NCI-H774 (cell line): Measurements from ENCODE around the gene PCK1.

Experiments
- DNase-seq: peaks from one replicate; lab custom pipeline; 2025; lab: John Stamatoyannopoulos, UW

PCK1 gene

DNA sequence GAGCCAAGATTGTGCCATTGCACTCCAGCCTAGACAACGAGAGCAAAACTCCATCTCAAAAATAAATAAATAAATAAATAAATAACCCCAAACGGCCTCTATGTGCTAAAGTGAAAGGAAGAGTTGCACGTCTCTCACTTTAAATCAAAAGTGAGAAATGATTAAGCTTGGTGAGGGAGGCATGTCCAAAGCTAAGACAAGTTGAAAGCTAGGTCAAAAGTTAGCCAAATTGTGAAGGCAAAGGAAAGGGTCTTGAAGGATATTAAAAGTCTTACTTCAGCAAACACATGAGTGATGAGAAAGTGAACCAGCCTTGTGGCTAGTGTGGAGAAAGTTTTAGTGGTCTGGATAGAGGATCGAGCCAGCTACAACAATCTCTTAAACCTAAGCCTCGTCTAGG is 45.0 kb downstream of the PCK1 start:
- DNase-seq, result no peak

DNA sequence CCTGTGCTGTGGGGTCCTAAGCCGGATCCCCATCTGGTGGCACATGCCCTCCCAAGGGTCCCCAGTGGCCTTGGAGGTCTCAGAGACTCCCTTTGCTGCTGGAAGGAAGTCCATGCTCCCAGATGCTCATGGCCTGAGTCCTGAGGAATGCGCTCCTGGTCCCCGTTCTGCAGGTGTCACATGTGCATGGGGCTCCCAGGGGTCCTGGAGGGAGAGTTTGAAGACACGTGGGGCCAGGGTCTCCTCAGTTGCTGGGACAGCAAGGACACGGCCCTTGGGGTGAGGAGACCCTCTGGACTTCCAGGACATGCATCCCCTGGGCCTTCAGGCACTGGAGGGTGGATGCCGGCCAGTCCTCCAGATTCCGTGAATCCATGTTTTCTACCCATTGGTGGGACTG is 47.6 kb downstream of the PCK1 start:
- DNase-seq, result no peak

DNA sequence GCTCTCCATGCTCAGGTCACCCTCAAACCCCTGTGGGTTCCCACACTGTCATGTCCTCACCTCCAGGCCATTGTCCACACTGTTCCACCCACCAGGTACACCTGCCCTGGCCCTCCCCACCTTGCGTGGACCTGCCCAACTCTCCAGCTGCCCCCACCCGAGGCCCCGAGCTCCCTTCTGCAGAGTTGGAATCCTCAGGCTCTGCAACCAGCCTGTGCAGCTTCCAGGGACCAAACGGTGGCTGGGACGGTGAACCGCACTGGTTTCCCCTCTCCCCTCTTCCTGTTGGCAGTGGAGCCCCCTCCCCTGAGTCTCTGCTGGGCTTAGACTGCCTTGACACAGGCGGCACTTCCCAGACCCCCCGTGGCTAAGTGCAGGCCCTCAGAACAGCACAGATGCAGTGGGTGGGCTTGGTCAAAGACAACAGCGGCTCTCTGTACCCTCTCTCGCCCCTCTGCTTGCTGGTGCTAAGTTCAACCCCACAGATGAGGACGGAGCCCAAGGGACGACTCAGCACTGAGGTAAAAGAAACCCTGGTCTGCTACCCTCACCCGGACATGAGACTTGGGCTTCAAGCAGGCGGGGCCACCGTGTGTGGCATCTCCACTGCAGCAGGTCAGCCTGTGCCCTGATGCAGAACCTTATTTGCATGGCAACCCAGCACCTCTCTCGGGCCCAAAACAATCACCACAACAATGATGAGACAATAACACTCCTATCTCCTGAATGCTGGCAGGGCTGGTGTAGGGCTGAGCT is 48.4 kb downstream of the PCK1 start:
- no peak for DNase-seq

DNA sequence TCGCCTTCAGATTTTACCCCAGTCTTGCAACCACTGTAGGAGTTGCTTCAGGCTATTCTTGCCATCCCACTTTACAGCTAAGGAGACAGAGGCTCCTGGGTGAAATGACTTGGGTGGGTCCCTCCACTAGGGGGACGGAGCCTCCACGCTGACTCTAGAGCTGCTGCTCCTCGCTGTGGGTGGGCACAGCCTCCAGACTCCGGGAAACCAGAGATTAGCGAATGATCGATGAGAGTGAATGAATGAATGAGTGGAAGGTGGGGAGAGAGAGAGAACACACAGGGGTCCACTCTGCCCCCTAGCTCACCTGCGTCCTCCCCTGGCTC is 48.9 kb downstream of the PCK1 start:
- no peak for DNase-seq

DNA sequence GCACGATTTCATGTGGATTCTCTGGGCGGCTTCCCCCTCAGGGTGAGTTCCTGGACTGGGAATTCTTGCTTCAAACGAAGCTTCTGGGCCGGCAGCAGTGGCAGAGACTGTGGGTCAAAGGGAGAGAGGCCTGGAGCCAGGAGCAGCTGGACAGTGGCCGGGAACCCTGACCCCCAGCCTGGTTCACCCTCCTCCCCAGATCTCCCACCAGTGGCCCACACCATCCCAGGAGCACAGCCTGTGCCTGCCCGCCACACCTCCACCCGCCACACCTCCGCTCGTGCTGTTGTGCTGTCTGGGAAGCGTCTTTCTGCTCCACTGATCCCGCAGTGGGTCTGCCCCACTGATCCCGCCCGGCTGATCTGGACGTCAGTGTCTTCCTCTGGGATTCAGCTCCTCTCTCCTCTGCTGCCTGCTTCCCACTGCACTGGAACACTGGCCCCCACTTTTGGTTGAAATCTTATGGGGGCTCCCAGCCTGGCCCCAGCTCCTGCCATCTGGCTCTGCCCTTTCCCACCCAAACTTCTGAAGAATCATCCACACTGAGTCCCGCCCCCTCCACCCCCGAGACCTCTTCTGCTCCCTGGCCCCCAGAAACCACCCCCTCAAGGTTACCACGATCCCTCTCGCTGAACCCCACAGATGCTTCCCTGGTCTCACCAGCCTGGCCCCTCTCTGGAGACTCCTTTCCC is 49.5 kb downstream of the PCK1 start:
- DNase-seq, result no peak

DNA sequence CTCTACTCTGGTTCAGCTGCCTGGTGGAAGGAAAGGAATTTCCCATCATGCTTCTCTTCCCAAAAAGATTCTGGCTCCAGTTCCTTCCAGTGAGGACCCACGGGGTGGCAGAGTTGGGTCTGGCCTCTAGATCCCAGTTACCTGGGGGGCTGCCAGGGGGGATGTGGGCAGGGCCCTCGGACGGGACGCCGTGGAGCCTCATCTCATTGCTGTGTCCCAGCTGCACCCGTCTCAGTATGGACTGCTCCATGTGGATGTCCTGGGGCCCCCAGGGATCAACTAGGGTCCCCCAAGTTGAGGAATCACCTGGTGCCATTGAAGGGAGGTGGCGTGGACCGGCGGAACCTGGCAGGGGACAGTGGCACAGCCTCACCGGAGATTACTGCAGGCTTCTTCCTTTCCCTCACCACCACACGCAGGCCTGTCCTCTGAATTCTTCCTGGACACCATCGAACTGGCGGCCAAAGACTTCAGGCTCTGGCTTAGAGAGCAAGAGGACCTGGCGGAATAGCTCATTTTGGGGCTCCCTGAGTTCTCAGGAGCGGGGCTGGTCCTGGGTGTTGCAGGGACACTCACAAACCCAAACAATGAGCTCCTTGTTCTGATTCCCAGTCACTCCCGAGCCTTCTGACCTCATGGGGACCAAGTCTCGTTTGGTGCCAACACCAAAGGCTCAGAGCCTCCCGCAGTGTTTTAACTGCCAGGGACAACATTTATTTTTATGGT is 50.8 kb downstream of the PCK1 start:
- no peak for DNase-seq

DNA sequence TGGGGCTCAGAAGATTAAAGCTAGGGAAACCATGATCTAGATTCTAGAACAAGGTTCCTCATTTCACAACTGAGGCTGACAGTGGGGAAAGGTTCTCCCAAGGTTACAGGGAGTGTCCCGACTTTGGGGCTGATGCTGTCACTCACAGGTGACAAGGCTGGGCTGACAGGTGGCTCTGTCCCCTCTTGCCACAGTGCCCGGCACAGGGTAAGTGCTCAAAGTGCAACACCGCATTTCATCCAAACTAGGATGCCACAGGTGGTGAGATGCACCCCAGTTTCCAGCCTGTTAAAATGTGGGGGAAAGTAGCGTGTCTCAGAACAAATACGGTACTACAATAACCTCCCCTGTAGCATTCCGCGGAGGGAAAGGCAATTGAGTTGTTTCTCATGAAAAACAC is 51.5 kb downstream of the PCK1 start:
- no peak for DNase-seq

DNA sequence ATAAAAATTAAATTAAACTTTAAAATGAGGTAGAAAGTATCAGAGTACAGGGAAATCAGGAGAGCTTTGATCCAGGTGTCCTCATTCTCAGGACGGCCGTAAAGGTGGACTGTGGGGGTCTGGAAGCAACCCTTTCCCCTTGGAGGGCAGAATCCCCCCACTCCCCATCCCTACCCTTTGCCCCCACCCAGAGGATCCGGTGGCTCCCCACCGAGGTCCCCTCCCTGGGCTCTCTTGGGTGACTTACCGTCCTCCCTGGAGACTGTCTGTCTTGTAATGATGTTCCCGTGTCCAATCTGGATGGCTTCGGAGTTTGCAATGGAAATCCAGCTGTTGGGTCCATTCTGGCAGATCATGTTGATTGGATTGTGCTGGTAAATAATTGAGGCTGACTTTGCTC is 52.0 kb downstream of the PCK1 start:
- no peak for DNase-seq

DNA sequence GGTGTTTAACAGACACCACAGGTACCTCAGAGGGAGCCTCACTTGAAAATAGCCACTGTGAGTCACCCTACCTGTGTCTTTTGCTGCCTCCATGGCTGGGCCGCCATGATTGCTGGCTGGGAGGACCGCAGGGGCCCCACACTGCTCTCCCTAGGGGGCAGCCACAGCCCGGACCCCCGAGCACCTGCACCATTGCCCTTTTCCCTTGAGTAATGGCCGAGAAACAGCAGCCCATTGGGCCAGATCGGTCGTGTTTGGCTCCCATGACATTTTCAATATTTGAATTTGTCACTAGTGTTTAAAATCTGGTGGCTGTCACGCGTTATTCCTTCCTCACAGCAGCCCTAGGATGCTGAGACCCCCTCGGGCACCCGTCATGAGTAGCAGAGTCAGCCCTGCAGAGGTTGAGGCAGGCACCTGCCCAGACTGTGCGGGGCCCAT is 52.6 kb downstream of the PCK1 start:
- DNase-seq, result no peak

DNA sequence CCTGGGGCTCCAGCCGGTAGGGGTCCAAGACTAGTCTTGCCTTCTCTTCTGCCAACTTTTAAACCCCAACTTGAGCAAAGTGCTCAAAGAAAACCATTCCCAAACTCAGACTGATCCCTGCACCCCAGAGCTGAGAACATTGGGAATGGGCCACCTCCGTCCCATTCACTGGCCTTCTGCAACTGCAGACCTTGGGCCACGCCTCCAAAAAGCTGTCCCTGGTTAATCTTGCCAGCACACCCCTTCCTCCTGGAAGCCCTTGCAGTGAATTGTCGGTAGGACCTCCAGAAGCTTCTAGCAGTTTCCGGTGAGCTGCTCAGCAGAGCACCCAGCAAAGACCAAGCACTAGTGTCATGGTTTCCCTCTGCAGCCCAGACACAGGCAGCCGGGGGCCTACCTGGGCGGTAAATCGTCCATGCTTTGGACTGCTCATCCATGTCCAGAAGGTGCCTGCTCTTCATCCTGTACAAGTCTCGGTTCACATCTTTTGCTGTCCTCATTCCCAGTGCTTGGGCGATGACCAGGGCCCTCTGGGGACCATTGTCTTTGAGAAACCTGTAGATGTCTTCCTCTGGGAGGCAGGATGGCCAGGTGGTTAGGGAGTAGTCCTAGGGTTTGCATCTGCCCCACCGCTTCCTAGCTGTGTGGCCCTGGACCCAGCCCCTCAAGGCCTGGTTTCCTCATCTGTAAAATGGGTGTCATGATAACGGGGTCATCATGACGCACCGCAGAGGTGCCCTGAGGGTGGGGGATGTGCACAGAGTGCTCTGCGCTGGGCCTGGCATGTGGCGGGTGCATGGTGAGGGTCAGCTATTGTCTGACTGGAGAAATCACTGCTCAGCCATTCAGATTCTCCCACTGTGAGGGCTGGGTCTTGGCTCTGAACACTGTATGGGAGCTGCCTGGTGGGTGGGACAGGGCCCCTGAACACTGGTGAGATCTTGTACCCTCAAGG is 53.9 kb downstream of the PCK1 start:
- DNase-seq, result no peak

DNA sequence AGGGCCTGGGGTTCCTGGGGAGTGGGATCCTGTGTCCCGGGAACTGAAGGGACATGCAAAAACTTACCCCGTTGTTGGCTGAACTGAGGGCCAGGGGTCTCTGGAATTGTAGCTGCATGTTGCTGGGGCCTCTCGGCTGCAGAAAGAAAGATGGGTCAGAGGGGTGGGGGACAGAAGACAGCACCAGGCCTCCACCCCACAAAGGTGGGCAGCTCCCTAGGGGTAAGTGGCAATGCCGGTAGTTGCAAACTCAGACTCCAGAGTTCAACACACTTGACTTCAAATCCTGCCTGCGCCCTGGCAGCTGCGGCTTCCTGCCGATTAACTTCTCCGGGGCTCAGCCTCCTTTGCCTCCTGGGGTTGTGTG is 54.5 kb downstream of the PCK1 start:
- DNase-seq, result no peak

DNA sequence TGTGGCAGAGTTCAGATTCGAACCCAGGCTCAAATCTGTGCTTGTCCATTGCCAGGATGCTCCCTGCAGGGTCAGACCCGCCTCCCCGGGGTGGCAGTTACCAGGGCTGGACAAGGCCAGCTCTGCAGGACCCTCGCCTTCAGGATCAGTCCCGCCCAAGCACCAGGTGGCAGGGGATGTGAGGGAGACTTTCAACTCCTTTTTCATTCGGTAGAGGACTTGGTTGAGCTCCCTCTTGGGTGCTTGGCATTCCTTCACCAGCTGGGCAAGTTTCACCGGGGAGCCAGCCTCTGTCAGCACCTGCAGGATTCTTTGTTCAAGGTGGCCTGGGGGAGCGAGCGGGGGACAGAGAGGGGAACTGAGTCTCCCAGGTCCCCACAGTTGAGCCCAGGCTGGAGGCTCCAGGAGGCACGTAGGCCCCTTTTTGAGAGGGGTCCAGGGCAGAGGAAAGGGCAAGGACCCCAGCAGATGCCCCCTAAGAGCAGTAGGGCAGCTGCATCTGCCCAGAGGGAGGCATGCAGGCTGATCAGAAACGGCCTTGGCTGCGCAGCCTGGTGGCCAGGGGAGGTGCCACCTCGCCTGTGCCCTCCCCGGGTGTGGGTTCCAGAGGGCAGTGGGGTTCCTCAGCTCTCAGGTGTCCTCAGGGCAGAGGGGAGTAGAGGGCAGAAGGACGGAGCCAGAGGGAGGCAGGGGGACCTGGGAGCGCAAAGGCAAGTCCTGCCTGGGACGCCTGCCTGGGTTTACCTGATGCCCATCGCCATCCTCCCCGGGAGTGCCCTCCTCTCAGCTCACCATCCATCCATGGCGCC is 55.4 kb downstream of the PCK1 start:
- no peak for DNase-seq

DNA sequence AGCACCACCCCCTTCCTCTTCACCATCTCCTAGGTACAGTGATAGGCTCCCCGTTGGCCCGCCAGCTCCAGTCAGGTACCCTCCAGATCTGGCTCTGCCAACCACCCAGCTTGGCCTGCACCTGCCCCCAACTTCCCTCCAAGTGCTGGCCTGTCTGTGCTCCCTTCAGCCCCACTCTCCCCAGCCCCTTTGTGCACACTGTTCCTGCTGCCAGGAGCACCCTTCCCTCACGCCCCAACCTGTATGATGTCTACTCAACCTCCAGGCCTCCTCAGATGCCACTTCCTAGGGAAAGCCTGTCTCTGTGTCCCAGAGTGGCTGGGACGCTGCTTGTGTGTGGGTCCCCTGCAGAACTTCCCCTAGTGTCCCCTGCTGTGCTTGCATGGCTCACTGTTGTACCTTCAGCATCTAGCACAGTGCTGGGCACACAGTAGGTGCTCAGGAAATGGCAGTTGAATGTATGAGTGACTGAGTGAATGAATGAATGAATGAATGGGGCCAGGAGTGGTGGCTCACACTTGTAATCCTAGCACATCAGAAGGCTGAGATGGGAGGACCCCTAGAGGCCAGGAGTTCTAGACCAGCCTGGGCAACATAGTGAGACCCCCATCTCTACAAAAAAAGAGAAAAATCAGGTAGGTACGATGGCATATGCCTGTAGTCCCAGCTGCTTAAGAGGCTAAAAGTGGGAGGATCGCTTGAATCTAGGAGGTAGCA is 56.3 kb downstream of the PCK1 start:
- DNase-seq, result no peak
